GM19372 (cell line): ENCODE data around the gene MRGPRE.

Experiments
- ATAC-seq: cut with Tn5 transposase; IDR thresholded peaks from one replicate; pipeline ENCODE4 v1.9.1; 2021; ENCODE audit warnings: mild to moderate bottlenecking, low read depth, moderate library complexity; ENCODE audit not compliant: unreplicated experiment

MRGPRE gene

GRCh38 chr11:3227568-3228444 lies 4.4 kb downstream of the MRGPRE start:
- ATAC-seq, result no peak

DNA sequence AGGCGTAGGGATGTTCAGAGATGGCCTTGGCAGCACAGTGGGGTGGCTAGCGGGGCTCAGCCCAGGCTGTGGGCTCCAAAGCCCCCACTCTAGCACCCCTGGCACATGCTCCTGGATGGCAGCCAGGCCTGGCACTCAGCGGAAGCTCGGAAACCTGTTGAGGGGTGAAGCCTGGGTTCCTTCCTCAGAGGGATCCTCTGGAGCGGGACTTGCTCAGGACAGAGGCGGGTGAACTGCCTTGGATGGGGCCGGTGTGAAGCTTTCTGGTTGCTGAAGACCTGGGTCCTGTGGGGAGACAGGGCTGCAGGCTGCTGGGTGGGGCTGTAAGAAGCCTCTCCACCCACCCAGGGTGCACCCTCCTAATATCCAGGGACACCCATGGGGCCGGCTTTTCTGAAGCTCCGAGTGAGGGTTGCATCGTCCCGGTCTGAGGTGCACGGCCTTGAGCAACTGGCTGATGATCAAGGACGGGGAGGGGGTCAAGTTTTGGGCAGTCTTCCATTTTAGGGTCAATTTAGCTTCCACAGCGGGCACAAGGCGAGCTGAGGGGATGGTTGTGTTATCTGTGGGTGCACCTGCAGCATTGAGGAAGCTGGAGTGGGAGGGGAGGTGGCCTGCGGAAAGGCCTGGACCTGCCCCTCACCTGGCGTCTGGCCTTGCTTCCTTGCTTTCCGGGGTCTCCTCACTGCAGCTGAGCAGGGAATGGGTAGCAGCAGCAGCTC lies 5.2 kb downstream of the MRGPRE start:
- no peak for ATAC-seq

DNA sequence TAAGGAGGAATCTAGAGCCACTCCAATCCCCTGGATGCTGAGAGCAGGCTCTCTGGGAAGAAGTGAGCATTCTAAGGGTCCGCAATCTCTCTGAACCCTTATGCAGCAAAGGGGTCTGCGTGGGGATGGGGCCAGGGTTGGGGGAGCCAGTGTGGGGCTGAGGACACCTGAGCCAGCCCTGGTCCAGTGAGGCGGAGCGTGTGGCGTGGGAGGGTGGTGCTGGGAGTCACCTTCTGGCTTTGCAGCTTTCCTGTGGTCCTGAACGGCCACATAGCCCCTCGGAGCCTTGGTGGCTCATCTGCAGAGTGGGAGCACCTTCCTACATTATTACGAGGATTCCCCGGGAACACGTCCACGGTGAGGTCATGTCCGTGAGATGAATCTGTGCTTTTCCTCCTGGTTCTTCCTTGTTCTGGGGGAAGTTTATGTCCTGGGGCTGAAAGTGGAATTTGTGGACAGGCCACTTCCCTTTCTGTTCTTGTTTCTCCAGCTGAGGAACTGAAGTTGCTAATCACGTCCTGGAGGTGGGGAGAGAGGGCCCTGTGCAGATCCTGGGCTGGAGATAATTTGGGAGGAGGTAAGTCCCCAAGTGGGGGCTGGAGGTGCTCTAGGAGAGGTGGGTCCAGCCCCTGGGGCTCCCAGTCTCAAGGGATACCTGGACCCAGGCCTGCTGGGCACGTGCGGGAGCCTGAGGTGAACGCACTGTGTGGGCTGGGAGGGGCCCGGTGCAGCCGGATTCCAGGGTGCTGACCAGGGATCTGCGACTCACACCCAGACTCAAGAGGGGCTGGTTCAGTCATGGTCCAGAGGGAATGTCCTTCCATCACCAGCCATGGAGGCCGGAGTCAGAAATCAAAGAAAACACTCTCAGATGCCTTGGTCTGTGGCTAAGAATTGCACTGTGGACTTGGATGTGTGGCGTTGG lies 6.1 kb downstream of the MRGPRE start:
- no peak for ATAC-seq

- ATAC-seq, result no peak
Measured at GRCh38 chr11:3225159-3225758, 7.0 kb downstream of the MRGPRE start.

GRCh38 chr11:3224401-3225057 lies 7.7 kb downstream of the MRGPRE start:
- ATAC-seq, result no peak

GRCh38 chr11:3223932-3224381 lies 8.3 kb downstream of the MRGPRE start:
- no peak for ATAC-seq

GRCh38 chr11:3222941-3223915 lies 9.0 kb downstream of the MRGPRE start:
- ATAC-seq, result no peak

GRCh38 chr11:3222003-3222855 lies 10.0 kb downstream of the MRGPRE start:
- no peak for ATAC-seq

GRCh38 chr11:3221408-3222002 lies 10.7 kb downstream of the MRGPRE start:
- ATAC-seq, result no peak

GRCh38 chr11:3220521-3221407 lies 11.5 kb downstream of the MRGPRE start:
- no peak for ATAC-seq

DNA sequence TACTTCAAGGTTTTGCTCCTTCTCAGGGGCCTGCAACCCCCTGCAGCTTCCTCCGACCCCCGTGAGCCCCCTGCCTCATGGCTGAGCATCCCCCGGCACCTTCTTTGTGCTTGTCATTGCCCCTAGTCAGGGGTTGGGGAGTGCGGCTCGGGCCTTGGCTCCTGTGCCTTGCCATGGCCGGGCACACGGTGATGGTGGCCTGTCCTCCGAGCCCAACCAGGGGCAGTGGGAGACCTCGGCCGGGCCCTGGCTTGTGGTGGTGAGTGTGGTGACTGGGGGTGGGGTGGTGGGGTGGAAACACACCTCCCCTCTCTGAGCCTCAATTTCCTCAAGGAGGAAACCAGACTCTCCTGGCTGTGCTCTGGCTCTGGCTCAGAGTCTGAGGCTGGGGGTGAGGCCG lies 12.1 kb downstream of the MRGPRE start:
- no peak for ATAC-seq

DNA sequence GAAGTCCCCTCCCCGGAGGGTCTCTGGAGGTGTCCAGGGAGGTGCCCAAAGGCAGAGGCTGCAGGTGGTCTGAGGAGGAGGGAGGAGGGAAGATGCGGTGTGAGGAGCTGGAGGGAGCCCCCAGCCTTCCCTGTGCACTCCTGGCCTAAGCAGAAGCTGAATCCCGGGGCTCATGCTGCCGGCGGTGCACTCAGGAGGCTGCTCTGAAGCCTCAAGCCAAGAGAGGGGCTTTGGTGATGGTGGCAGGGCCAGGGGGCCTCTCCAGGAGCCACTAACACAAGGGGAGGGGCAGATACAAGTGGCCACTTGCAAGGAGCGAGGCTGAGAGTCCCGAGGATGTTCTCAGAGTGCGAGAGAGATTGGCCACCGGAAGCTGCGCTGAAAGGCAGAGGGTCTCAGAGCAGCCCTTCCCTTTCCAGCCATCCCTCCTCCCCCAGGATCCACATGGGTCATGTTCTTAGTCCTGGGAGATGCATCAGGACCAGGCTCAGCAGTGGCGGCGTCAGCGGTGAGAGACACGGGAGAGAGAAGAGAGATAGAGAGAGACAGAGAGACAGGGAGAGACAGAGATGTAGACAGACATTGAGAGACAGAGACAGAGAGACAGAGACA lies 12.8 kb downstream of the MRGPRE start:
- ATAC-seq, result no peak

GRCh38 chr11:3218483-3219280 lies 13.5 kb downstream of the MRGPRE start, which contains the start of gene MRGPRG:
Gene MRGPRG (minus strand): TSS chr11:3218813. CDS start chr11:3218813, 0 bp downstream.
- ATAC-seq, result no peak

DNA sequence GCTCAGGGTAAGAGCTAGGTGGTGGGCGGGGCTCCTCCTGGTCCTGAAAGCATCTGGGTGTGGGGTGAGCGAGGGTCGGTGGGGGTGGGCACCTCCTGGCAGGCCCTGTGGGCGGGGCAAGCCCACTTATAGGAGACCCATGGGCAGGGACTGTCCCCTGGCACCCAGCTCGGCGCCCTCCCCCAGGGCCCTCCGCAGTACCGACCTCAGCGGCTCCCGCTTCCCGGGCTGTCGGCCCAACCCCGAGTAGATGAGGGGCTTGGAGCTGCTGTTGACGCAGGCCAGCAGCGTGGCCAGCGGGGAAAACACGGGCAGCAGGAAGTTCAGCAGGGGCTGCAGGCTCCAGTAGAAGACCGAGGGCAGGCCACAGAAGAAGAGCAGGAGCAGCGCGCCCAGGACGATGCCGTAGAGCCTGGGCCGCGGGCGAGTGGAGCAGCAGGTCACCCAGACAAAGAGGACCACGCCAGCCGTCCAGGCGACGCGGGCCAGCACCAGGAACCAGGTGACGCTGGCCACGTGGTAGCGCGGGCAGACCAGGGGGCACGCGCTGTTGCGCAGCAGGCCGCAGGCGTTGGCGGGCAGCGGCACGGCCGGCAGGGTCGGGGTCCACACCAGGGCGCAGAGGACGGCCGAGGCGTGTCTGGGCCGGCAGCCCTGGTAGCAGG lies 14.3 kb downstream of the MRGPRE start:
- no peak for ATAC-seq
